ENCODE data around the gene KISS1.
"Not testable (repeated sequence)": the region's sequence is repeated elsewhere in the genome, so short reads cannot be mapped to it uniquely, and the experiment has no call there.

Gene KISS1

GRCh38 chr1:204196068-204196795 lies at the start of gene KISS1:
Gene KISS1 (minus strand): TSS chr1:204196491. CDS start chr1:204192876, 3,615 bp downstream.
- H3K27me3 Mint-ChIP-seq: peaks cover 22 to 33% of the 10 kb centered on the region in 2 donors
- H3K9me3 Mint-ChIP-seq: no peaks in the 10 kb centered on the region
- H3K36me3 Mint-ChIP-seq: no peaks in the 10 kb centered on the region
- no peak for ATAC-seq (replicated peaks)
- no peak for DNase-seq
- peaks cover 5 to 8% of the 10 kb centered on the region in 2 donors for H3K4me1 Mint-ChIP-seq
- H3K27ac Mint-ChIP-seq: no peak within 1 kb of the TSS
- H3K4me3 Mint-ChIP-seq: no peak within 1 kb of the TSS

GRCh38 chr1:204242920-204243319 lies 46.6 kb upstream of the KISS1 start:
- Mint-ChIP-seq H3K4me1 (no peaks in the 10 kb centered on the region), H3K36me3 (no peaks in the 10 kb centered on the region), H3K4me3 (no peak overlapping the region), H3K9me3 (no peaks in the 10 kb centered on the region), H3K27ac (no peak overlapping the region), H3K27me3 (peaks cover 0 to 11% of the 10 kb centered on the region in 2 donors)
- ATAC-seq (replicated peaks) (no peak), DNase-seq (no peak)

- Mint-ChIP-seq H3K4me1 (no peaks in the 10 kb centered on the region), H3K27ac (no peak overlapping the region), H3K9me3 (no peaks in the 10 kb centered on the region), H3K36me3 (no peaks in the 10 kb centered on the region), H3K27me3 (peaks cover 0 to 11% of the 10 kb centered on the region in 2 donors), H3K4me3 (no peak overlapping the region)
- no peak for DNase-seq
- ATAC-seq (replicated peaks): no peak
Observed at GRCh38 chr1:204241914-204242313, 45.6 kb upstream of the KISS1 start.

GRCh38 chr1:204241050-204241449 lies 44.8 kb upstream of the KISS1 start:
- no peak for DNase-seq
- no peaks in the 10 kb centered on the region for H3K4me1 Mint-ChIP-seq
- H3K4me3 Mint-ChIP-seq: no peak overlapping the region
- H3K36me3 Mint-ChIP-seq: no peaks in the 10 kb centered on the region
- no peaks in the 10 kb centered on the region for H3K9me3 Mint-ChIP-seq
- ATAC-seq (replicated peaks): no peak
- H3K27me3 Mint-ChIP-seq: peaks cover 0 to 5% of the 10 kb centered on the region in 2 donors
- H3K27ac Mint-ChIP-seq: no peak overlapping the region

- no peak overlapping the region for H3K27ac Mint-ChIP-seq
- no peak overlapping the region for H3K4me3 Mint-ChIP-seq
- DNase-seq (no peak), ATAC-seq (replicated peaks) (no peak)
- H3K27me3 Mint-ChIP-seq: peaks cover 0 to 7% of the 10 kb centered on the region in 2 donors
- no peaks in the 10 kb centered on the region for H3K4me1 Mint-ChIP-seq
- H3K36me3 Mint-ChIP-seq: no peaks in the 10 kb centered on the region
- H3K9me3 Mint-ChIP-seq: no peaks in the 10 kb centered on the region
Observed at GRCh38 chr1:204240233-204240632, 43.9 kb upstream of the KISS1 start.

GRCh38 chr1:204239401-204239800 lies 43.1 kb upstream of the KISS1 start:
- not testable (repeated sequence) for H3K27ac Mint-ChIP-seq; H3K4me1 Mint-ChIP-seq; H3K36me3 Mint-ChIP-seq; DNase-seq; H3K27me3 Mint-ChIP-seq; H3K4me3 Mint-ChIP-seq; H3K9me3 Mint-ChIP-seq; ATAC-seq (replicated peaks)

GRCh38 chr1:204238520-204238919 lies 42.2 kb upstream of the KISS1 start:
- not testable (repeated sequence) for H3K36me3 Mint-ChIP-seq; ATAC-seq (replicated peaks); H3K4me3 Mint-ChIP-seq; H3K27ac Mint-ChIP-seq; H3K9me3 Mint-ChIP-seq; H3K27me3 Mint-ChIP-seq; DNase-seq; H3K4me1 Mint-ChIP-seq

- DNase-seq; H3K4me1 Mint-ChIP-seq; H3K27ac Mint-ChIP-seq; H3K36me3 Mint-ChIP-seq; H3K27me3 Mint-ChIP-seq; H3K4me3 Mint-ChIP-seq; H3K9me3 Mint-ChIP-seq; ATAC-seq (replicated peaks): not testable (repeated sequence)
Observed at GRCh38 chr1:204237515-204237914, 41.2 kb upstream of the KISS1 start.

- no peak overlapping the region for H3K4me3 Mint-ChIP-seq
- H3K36me3 Mint-ChIP-seq: no peaks in the 10 kb centered on the region
- ATAC-seq (replicated peaks) (no peak), DNase-seq (no peak)
- H3K4me1 Mint-ChIP-seq: no peaks in the 10 kb centered on the region
- H3K27me3 Mint-ChIP-seq: peaks cover 4 to 5% of the 10 kb centered on the region in 2 donors
- H3K9me3 Mint-ChIP-seq: peaks cover 2 to 4% of the 10 kb centered on the region in 2 donors
- no peak overlapping the region for H3K27ac Mint-ChIP-seq
Observed at GRCh38 chr1:204232526-204232925, 36.2 kb upstream of the KISS1 start.

- no peak overlapping the region for H3K4me3 Mint-ChIP-seq
Observed at GRCh38 chr1:204230211-204230610, 33.9 kb upstream of the KISS1 start.

GRCh38 chr1:204228896-204229295 lies 32.6 kb upstream of the KISS1 start:
- H3K4me1 Mint-ChIP-seq: no peaks in the 10 kb centered on the region

More at GRCh38 chr1:204230211-204230610, 33.9 kb upstream of the KISS1 start:
- no peaks in the 10 kb centered on the region for H3K4me1 Mint-ChIP-seq
- ATAC-seq (replicated peaks): no peak
- DNase-seq: no peak
- no peaks in the 10 kb centered on the region for H3K36me3 Mint-ChIP-seq
- peaks cover 2 to 5% of the 10 kb centered on the region in 2 donors for H3K27me3 Mint-ChIP-seq
- H3K9me3 Mint-ChIP-seq: peaks cover 2 to 4% of the 10 kb centered on the region in 2 donors
- H3K27ac Mint-ChIP-seq: no peak overlapping the region

GRCh38 chr1:204227996-204228785 lies 31.9 kb upstream of the KISS1 start:
- no peak overlapping the region for H3K27ac Mint-ChIP-seq
- no peaks in the 10 kb centered on the region for H3K36me3 Mint-ChIP-seq
- H3K27me3 Mint-ChIP-seq: peaks cover 0 to 5% of the 10 kb centered on the region in 2 donors
- no peaks in the 10 kb centered on the region for H3K4me1 Mint-ChIP-seq
- peaks cover 2 to 4% of the 10 kb centered on the region in 2 donors for H3K9me3 Mint-ChIP-seq
- H3K4me3 Mint-ChIP-seq: no peak overlapping the region
- DNase-seq: no peak
- ATAC-seq (replicated peaks): no peak

More at GRCh38 chr1:204228896-204229295, 32.6 kb upstream of the KISS1 start:
- no peak overlapping the region for H3K4me3 Mint-ChIP-seq
- H3K9me3 Mint-ChIP-seq: peaks cover 2 to 4% of the 10 kb centered on the region in 2 donors
- no peak overlapping the region for H3K27ac Mint-ChIP-seq
- peaks cover 0 to 5% of the 10 kb centered on the region in 2 donors for H3K27me3 Mint-ChIP-seq
- no peak for ATAC-seq (replicated peaks)
- no peak for DNase-seq
- no peaks in the 10 kb centered on the region for H3K36me3 Mint-ChIP-seq

GRCh38 chr1:204227351-204227750 lies 31.1 kb upstream of the KISS1 start:
- H3K27me3 Mint-ChIP-seq: peaks cover 0 to 9% of the 10 kb centered on the region in 2 donors
- H3K4me3 Mint-ChIP-seq: no peak overlapping the region
- DNase-seq (no peak), ATAC-seq (replicated peaks) (no peak)
- no peak overlapping the region for H3K27ac Mint-ChIP-seq
- H3K4me1 Mint-ChIP-seq: no peaks in the 10 kb centered on the region
- no peaks in the 10 kb centered on the region for H3K36me3 Mint-ChIP-seq
- H3K9me3 Mint-ChIP-seq: peaks cover 1 to 2% of the 10 kb centered on the region in 2 donors

- no peaks in the 10 kb centered on the region for H3K9me3 Mint-ChIP-seq
- no peak overlapping the region for H3K4me3 Mint-ChIP-seq
- ATAC-seq (replicated peaks) (no peak), DNase-seq (no peak)
- H3K36me3 Mint-ChIP-seq: no peaks in the 10 kb centered on the region
- no peak overlapping the region for H3K27ac Mint-ChIP-seq
- H3K4me1 Mint-ChIP-seq: no peaks in the 10 kb centered on the region
- H3K27me3 Mint-ChIP-seq: peaks cover 0 to 9% of the 10 kb centered on the region in 2 donors
Observed at GRCh38 chr1:204225841-204226735, 29.8 kb upstream of the KISS1 start.
